ENCODE data around the gene OR8H1. TPM values are rescaled to one million over a fixed set of nuclear protein-coding genes. Genes with fewer than 3 reads are reported as not detected.

Gene OR8H1
- total RNA-seq, 2 experiments from 2014 or later: not detected

- POLR2A ChIA-PET: no interaction called here
- intact Hi-C loops (cut with micrococcal nuclease; ENCODE audit: unreplicated experiment): no loop called here
- Histone ChIP-seq H2AFZ (ENCODE audit: low read length) (no peak overlapping the region), H3K9me2 (ENCODE audit: insufficient read depth, low read length) (no peaks in the 10 kb centered on the region), H3K4me2 (ENCODE audit: low read length) (no peak overlapping the region), H3K79me2 (ENCODE audit: insufficient read depth, low read depth, low read length) (no peaks in the 10 kb centered on the region), H3K36me3 (ENCODE audit: insufficient read depth, low read length) (no peaks in the 10 kb centered on the region), H4K20me1 (ENCODE audit: insufficient read depth, low read length) (no peaks in the 10 kb centered on the region), H3K4me3 (ENCODE audit: low read depth, low read length, poor library complexity, severe bottlenecking) (no peak overlapping the region), H3K9me3 (ENCODE audit: low read length) (no peaks in the 10 kb centered on the region), H3K4me1 (ENCODE audit: insufficient read depth, low read length, poor library complexity, severe bottlenecking) (no peaks in the 10 kb centered on the region), H3K27ac (ENCODE audit: low read depth, low read length, poor library complexity, severe bottlenecking) (no peak overlapping the region)
- no peak for TF ChIP-seq EZH2phosphoT487 (IDR thresholded peaks at IDR 0.05; ENCODE audit: borderline replicate concordance, low read depth, low read length)
- no peak for TF ChIP-seq CTCF (conservative IDR thresholded peaks at IDR 0.05; ENCODE audit: low read length)
- BruUV-seq (replicated peaks): no TSS peak
- no peak for DNase-seq (ENCODE audit: low spot score)
- CTCF ChIA-PET (ENCODE audit: unreplicated experiment): no interaction called here
These were observed 39.9 kb upstream of the OR8H1 start for GRCh38 chr11:56331861-56332491.

GRCh38 chr11:56314844-56315243, 22.8 kb upstream of the OR8H1 start, which contains the start of gene OR8K3:
TSS of gene OR8K3 (plus strand) at chr11:56315144. CDS start at chr11:56318307, 3,163 bp downstream.
- CTCF ChIA-PET (ENCODE audit: unreplicated experiment): no interaction called here
- BruUV-seq (replicated peaks): no TSS peak
- POLR2A ChIA-PET: no interaction called here
- no peak within 1 kb of the TSS for H3K4me2 ChIP-seq (ENCODE audit: low read length)
- no peak for DNase-seq (ENCODE audit: low spot score)
- 0 out of 2 replicates have a peak, but pooled peaks cover 3% of the 10 kb centered on the region for H3K9me3 ChIP-seq (ENCODE audit: low read length)
- no peak within 1 kb of the TSS for H2AFZ ChIP-seq (ENCODE audit: low read length)
- H3K27ac ChIP-seq (ENCODE audit: low read depth, low read length, poor library complexity, severe bottlenecking): no peak within 1 kb of the TSS
- H4K20me1 ChIP-seq (ENCODE audit: insufficient read depth, low read length): no peaks in the 10 kb centered on the region
- no peaks in the 10 kb centered on the region for H3K79me2 ChIP-seq (ENCODE audit: insufficient read depth, low read depth, low read length)
- no peaks in the 10 kb centered on the region for H3K4me1 ChIP-seq (ENCODE audit: insufficient read depth, low read length, poor library complexity, severe bottlenecking)
- TF ChIP-seq CTCF (conservative IDR thresholded peaks at IDR 0.05; ENCODE audit: low read length) (no peak), EZH2phosphoT487 (IDR thresholded peaks at IDR 0.05; ENCODE audit: borderline replicate concordance, low read depth, low read length) (no peak)
- no peaks in the 10 kb centered on the region for H3K9me2 ChIP-seq (ENCODE audit: insufficient read depth, low read length)
- intact Hi-C loops (cut with micrococcal nuclease; ENCODE audit: unreplicated experiment): no loop called here
- H3K36me3 ChIP-seq (ENCODE audit: insufficient read depth, low read length): no peaks in the 10 kb centered on the region
- H3K4me3 ChIP-seq (ENCODE audit: low read depth, low read length, poor library complexity, severe bottlenecking): no peak within 1 kb of the TSS

GRCh38 chr11:56307836-56308235, 15.8 kb upstream of the OR8H1 start:
- no peak overlapping the region for H3K27ac ChIP-seq (ENCODE audit: low read depth, low read length, poor library complexity, severe bottlenecking)
- no peaks in the 10 kb centered on the region for H3K9me2 ChIP-seq (ENCODE audit: insufficient read depth, low read length)
- no peaks in the 10 kb centered on the region for H3K4me1 ChIP-seq (ENCODE audit: insufficient read depth, low read length, poor library complexity, severe bottlenecking)
- no peak for TF ChIP-seq CTCF (conservative IDR thresholded peaks at IDR 0.05; ENCODE audit: low read length)
- no peak for TF ChIP-seq EZH2phosphoT487 (IDR thresholded peaks at IDR 0.05; ENCODE audit: borderline replicate concordance, low read depth, low read length)
- H3K9me3 ChIP-seq (ENCODE audit: low read length): 0 out of 2 replicates have a peak, but pooled peaks cover 3% of the 10 kb centered on the region
- no peak overlapping the region for H3K4me3 ChIP-seq (ENCODE audit: low read depth, low read length, poor library complexity, severe bottlenecking)
- H3K4me2 ChIP-seq (ENCODE audit: low read length): no peak overlapping the region
- no peak overlapping the region for H2AFZ ChIP-seq (ENCODE audit: low read length)
- no peaks in the 10 kb centered on the region for H3K79me2 ChIP-seq (ENCODE audit: insufficient read depth, low read depth, low read length)
- no peaks in the 10 kb centered on the region for H4K20me1 ChIP-seq (ENCODE audit: insufficient read depth, low read length)
- intact Hi-C loops (cut with micrococcal nuclease; ENCODE audit: unreplicated experiment): no loop called here
- CTCF ChIA-PET (ENCODE audit: unreplicated experiment): no interaction called here
- DNase-seq (ENCODE audit: low spot score): no peak
- POLR2A ChIA-PET: no interaction called here
- no TSS peak for BruUV-seq (replicated peaks)
- no peaks in the 10 kb centered on the region for H3K36me3 ChIP-seq (ENCODE audit: insufficient read depth, low read length)

Data from OCI-LY7 (cell line).